NCI-H1092 (cell line): Measurements from ENCODE around the gene SPHK1.
A peak's percentile ranks its signal among the peaks of the same experiment; 100 is the strongest.
"Not testable (repeated sequence)": the region's sequence is repeated elsewhere in the genome, so short reads cannot be mapped to it uniquely, and the experiment has no call there.

ENCODE experiments used
- DNase-seq: peaks from one replicate; lab custom pipeline; 2025; lab: John Stamatoyannopoulos, UW

The SPHK1 gene, protein sequence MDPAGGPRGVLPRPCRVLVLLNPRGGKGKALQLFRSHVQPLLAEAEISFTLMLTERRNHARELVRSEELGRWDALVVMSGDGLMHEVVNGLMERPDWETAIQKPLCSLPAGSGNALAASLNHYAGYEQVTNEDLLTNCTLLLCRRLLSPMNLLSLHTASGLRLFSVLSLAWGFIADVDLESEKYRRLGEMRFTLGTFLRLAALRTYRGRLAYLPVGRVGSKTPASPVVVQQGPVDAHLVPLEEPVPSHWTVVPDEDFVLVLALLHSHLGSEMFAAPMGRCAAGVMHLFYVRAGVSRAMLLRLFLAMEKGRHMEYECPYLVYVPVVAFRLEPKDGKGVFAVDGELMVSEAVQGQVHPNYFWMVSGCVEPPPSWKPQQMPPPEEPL

DNA sequence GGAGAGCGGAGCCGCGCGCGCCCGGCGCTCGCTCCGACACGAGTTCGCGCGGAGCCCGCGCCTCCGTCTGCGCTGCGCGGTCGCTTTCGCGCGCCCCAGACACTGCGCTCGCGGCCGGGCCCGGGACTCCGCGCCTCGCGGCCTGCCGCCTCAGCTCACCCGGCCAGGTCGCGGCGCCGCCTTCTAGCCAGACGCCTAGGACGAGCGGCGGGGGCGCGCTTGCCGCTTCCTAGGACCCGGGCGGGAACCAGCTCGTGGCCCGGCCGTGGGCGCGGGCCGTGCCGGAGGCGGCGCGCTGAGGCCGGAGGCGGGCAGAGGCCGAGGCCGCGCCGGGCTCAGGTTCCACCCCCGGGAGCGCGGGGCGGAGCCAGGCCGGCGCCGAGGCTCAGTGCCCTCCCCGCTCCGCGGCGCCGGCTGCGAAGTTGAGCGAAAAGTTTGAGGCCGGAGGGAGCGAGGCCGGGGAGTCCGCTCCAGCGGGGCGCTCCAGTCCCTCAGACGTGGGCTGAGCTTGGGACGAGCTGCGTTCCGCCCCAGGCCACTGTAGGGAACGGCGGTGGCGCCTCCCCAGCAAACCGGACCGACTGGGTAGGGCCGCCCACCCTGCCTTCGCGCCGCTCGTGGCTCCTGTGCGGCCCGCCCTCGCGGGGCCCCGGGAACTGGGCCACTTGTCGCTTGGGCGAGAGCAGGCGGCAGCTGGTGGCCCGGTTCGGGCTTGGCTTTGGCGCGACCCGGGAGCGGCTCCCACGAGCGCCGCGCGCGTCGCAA is at the start of gene SPHK1:
Gene SPHK1, plus strand, starts transcription at position 388 of the 765 bp plus-strand sequence. CDS start 1,036 bp downstream, outside the sequence.
- no peak for DNase-seq

DNA sequence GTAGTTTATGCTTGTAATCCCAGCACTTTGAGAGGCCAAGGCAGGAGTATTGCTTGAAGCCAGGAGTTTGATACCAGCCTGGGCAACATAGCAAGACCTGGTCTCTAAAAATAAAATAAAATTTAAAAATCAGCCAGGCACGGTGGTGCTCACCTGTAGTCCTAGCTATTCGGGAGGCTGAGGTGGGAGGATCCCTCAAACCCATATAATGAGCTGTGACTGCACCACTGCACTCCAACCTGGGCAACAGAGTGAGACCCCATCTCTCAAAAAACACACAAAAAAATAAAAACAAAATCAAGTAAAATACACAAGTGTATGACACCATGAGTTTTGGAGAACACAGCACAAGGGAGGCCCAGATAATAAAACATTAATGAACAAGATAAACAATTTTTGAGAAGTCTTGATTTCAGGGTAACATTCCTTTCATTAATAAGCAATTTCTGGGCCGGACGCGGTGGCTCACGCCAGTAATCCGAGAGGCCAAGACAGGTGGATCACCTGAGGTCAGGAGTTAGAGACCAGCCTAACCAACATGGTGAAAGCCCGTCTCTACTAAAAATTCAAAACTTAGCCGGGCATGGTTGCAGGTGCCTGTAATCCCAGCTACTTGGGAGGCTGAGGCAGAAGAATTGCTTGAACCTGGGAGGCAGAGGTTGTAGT is 48.6 kb upstream of the SPHK1 start:
- no peak for DNase-seq

DNA sequence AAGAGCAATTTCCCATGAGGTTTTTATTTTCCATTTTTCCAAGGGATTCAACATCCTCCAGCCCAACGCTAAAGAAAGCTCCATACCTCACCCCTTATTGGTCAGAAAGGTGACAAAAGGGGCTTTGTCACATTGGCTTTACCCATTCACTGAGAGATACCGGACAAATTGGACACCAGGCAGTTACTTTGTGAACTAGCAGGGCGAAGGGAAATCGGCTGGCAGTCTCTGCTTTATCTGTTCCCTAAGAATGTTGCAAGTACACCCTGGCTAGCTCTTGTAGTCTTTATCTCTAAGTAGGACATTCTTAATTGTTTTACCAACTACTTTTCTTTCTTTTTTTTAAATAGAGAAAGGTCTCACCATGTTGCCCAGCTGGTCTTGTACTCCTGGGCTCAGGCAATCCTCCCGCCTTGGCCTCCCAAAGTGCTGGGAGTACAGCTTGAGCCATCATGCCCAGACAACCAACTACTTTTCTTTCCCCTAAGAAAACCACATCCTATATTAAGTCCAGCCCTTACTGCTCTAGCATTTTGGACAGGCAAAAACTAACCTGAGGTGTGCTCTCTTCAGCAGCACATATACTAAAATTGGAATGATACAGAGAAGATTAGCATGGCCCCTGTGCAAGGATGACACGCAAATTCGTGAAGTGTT is 47.5 kb upstream of the SPHK1 start:
- DNase-seq = no peak

DNA sequence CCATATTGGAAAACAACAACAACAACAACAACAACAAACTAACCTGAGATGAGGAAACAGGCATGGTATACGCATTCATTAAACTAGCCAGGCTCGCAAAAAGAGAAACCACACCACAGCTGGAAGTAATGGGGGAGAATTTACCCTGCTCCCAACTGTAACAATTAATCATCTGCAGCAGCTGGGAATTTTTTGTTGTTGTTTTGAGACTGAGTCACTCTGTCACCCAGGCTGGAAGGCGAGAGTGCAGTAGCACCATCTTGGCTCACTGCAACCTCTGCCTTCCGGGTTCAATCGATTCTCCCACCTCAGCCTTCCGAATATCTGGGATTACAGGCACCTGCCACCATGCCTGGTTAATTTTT is 47.0 kb upstream of the SPHK1 start:
- no peak for DNase-seq

DNA sequence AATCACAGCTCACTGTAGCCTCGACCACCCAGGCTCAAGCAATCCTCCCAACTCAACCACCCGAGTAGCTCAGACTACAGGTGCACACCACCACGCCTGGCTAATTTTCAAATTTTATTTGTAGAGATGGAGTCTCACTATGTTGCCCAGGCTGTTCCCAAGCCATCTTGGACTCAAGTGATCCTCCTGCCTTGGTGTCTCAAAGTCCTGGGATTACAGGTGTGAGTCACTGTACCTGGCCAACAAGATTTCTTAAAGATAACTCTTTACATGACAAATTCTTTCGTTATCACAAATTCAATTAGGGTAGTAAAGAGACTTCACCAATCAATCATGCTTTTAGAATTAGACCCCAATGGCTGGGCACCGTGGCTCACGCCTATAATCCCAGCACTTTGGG is 43.1 kb upstream of the SPHK1 start:
- no peak for DNase-seq

DNA sequence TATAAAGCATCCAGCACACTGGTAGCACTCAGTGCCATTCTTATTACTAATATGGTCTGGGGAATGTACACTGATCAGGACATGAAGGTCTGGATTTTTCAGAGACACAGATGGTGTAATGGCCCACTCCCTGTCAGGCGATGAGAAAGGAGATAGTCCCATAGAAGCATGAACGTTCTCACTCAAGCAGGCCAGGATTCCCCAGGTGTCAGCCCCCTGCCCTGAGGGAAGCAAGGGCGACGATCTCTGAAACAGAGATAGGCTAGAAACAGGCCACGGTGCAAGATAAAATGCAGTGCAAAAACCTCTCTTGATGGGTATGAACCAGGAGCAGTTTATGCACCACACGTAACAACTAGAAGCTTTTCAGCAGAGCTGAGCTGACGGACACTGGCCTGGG is 41.3 kb upstream of the SPHK1 start:
- DNase-seq = no peak

DNA sequence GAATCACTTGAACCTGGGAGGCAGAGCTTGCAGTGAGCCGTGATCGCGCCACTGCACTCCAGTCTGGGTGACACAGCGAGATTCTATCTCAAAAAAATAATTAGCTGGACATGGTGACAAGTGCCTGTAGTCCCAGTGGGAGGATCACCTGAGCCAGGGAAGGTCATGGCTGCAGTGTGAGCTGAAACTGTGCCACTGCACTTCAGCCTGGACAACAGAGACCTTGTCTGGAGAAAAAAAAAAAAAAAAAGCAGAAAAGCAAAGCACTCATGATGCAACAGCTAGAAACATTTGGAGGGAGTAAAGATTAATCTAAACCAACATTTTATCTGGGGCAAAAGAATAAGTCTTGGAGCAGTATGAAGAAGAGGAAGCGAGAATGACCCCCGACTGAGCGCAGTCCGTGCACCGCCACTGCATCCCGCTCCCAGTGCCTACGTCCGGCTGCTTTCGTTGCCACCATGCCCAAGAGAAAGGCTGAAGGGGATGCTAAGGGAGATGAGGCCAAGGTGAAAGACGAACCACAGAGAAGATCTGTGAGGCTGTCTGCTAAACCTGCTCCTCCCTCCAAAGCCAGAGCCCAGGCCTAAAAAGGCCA is 38.9 kb upstream of the SPHK1 start:
- DNase-seq = no peak

DNA sequence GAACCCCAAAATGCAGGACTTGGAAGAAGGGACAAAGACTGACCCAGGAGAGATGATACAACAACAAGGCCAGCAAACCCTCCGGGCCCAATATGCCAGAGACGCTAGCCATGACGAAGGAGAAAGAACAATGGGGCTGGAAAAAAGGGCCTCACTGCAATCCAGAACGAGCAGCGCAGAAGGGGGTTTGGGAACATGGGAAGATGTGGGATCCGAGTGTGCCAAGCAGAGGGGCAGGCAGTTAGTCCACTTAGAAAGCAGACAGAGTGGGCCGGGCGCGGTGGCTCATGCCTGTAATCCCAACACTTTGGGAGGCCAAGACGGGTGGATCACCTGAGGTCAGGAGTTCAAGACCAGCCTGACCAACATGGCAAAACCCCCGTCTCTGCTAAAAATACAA is 37.5 kb upstream of the SPHK1 start:
- DNase-seq = not testable (repeated sequence)

DNA sequence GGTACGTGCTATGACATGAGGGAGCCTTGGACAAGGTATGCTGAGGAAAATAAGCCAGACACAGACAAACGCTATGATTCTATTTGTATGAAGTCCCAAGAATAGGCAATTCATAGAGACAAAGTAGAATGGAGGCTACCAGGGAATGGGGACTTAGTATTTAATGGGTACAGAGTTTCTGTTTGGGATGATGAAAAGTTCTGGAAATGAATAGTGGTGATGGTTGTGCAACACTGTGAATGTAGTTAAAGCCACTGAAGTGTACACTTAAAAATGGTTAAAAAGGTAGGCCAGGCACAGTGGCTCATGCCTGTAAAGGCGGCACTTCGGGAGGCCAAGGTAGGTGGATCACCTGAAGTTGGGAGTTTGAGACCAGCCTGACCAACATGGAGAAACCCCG is 33.9 kb upstream of the SPHK1 start:
- DNase-seq = no peak

DNA sequence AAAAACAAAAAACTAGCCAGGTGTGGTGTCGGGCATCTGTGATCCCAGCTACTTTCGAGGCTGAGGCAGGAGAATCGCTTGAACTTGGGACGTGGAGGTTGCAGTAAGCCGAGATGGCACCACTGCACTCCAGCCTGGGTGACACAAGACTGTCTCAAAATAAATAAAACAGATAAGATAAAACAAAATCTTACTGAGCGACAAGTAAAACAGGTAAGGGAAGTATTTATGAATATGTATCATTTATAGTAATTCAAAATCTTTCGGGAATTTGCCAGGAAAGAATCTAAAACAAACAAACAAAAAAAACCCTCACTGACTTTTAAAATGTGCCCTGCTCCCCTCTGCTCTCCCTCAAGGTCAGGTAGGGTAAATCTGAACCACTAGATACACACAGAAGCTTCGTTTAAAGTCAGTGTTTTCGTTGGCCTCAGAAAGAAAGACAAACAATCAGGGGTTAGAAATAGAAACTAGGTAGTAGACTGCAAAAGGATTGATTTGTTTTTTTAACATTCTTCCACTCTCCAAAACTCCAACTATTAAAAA is 32.8 kb upstream of the SPHK1 start:
- no peak for DNase-seq

DNA sequence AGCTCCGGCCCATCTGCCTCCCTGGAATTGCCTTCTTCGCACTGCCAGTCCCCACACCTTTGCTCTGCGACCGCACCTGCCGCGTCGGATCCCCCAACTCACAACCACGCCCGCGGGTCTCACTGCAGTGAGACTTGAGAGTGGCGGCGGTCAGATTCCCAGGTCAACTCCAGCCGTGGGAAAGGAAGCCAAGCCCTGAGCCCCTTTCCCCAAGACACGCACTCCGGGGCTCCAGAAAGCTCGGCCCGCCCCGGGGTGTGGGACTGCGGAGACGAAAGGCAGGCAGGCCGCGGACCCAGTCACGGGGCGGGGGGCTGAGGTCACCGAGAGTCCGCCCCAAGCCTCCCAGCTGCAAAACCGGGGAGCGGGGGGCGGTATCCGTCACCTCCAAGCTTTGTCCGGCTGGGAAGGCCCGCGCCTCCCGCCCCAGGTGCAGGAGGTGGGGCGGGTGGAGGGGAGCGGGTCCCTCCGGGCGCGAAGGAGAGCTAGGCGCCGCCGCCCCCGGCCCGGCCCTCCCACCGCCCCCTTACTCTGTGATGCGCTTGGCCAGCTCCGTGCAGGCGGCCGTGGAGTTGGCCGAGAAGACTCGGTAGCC is 31.3 kb upstream of the SPHK1 start:
- no peak for DNase-seq

DNA sequence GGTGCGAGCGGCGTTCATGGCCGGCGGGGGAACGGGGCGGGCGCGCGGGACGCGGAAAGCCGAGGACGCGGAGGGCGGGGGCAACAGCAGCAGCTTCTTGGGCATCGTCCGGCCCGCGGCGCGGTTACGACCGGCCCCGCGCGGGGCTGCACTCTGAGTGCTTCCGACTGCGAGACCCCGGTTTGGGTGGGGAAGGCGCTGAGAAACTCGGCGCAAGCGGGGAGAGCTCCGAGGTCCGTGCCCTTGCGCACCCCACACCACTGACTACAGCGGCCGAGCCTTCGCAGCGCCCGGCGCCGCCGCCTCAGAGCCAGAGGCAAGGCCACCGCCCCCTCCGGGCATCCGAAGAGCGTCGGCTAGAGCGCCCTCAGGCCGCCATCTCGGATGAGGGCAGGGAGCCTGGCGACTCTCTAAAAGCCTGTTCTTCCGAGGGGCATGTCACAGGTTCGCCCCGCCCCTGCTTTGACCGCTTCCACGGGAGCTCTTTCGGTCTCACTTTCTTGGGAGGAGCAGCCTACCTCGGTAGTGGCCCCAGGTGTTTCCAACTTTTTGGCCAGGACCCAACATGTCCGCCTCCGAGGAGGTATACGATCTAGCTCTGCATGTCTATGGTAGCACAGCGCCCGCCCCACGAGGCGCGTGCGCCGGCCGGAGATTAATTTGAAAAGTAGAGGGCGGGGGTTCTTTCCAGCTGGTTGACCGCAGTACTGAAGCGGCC is 30.7 kb upstream of the SPHK1 start, which contains the start of gene PRPSAP1:
Gene PRPSAP1, minus strand, starts transcription at position 318 of the 718 bp plus-strand sequence. Its CDS starts 213 bp downstream, at position 105.
- DNase-seq = peak; percentile 78

DNA sequence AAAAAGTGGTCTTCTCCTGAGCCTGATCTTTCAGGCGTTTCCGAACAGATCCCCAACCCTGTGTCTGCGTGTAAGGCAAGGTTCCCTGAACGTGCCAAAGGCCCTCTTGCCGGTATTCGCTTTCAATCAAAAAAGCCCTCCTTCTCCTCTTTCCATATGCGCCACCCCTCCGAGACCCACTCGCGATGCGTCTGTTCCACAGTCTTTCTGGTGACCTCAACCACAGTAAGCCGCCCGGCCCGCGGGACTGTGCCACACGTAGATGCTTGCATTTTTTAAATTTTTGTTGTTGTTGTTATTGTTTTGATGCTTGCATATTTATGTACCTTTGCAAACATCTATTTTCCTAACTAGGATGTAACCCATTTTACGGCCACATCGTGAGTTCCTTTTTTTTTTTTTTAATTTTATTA is 30.1 kb upstream of the SPHK1 start:
- no peak for DNase-seq

DNA sequence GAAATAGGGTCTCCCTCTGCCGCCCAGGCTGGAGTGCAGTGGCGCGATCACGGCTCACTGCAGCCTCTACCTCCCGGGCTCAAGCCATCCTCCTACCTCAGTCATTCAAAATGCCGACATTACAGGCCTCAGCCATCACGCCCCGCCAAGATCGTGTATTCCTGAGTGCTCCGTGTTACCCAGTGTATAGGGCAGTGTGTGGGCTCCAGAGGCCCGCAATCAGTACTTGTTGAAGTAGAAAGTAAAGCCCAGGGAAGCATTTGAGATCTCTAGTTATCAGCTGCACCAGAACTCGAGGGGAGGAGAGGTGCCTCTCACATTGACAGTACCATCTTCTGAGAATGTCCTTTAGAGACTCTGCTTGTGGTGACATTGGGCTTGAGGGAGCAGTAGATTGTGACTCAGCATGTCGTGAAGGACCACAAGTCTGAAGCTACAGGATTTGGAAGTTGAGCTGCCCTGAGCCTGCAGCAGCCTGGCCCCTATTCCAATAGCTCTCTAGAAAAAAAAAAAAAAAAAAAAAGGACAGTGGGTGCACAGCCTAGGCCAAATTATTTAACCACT is 29.6 kb upstream of the SPHK1 start:
- DNase-seq = no peak

DNA sequence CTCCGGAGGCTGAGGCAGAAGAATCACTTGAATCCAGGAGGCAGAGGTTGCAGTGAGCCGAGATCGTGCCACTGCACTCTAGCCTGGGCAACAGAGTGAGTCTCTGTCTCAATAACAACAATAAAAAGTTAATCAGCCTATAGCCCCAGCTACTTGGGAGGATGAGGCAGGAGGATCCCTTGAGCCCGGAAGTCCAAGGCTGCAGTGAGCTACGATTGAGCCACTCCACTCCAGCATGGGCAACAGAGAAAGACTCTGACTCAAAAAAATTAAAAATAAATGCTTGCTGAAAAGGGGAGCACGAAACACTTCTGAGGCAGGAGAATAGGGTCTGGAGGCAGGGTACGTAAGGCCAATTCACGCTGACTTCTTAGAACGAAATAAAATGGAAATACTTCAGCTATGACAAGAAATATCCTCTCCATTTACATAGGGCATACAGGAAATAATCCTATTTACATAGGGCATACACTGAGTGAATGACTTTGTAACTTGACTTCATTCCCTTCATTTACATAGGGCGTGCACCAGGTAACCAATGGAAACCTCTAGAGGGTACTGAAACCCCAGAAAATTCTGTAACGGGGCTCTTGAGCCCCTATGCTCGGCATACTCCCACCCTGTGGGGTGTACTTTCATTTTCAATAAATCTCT is 27.5 kb upstream of the SPHK1 start:
- no peak for DNase-seq

DNA sequence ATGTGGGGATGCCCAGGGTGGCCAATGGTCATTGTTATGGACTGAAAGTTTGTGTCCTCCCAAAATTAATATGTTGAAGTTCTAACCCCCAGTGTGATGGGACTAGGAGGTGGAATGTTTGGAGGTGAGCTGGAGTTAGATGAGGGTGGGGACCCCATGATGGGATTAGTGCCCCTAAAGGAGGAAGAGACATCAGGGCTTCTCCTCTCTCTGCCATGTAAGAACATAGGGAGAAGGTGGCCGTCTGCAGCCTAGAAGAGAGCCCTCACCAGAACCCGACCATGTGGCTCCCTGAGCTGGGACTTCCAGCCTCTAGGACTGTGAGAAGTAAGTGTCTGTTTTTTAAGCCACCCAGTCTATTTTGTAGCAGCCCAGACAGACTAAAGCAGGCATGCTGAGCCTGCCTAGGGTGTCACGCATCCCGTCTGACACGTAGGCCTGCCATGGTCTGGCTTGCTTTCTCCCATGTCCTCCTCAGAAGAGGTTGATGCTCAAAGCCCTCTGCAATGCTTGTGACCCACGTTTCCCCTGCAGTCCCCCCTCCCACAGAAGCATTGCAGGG is 26.7 kb upstream of the SPHK1 start:
- no peak for DNase-seq

DNA sequence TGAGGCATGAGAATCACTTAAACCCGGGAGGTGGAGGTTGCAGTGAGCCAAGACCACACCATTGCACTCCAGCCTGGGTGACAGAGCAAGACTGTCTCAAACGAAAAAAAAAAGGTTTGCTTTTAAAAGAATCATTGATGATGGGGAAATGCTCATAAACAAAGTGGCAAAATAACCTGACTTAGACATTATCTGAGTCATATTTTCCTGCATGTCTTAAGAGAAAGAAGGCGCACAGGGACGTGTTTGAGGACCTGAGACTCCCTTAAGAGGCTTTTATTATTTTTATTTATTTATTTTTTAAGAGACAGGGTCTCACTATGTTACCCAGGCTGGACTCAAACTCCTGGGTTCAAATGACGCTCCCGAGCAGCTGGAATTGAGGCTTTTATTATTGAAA is 25.0 kb upstream of the SPHK1 start:
- DNase-seq = no peak

DNA sequence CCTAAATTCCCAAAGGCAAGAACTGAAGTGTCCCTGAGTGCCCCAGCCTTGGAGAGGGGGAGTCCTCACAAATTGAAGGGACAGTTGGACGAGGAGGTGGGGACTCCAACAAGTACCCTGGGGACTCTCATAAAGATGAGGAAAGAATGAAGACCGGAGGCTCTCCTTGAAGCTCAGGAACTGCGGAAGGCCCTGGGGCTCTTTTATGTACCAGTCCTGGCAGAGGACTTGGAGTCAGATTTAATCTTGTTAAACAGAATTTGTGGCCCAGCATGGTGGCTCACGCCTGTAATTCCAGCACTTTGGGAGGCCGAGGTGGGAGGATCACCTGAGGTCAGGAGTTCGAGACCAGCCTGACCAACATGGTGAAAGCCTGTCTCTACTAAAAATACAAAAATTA is 24.6 kb upstream of the SPHK1 start:
- DNase-seq = not testable (repeated sequence)

DNA sequence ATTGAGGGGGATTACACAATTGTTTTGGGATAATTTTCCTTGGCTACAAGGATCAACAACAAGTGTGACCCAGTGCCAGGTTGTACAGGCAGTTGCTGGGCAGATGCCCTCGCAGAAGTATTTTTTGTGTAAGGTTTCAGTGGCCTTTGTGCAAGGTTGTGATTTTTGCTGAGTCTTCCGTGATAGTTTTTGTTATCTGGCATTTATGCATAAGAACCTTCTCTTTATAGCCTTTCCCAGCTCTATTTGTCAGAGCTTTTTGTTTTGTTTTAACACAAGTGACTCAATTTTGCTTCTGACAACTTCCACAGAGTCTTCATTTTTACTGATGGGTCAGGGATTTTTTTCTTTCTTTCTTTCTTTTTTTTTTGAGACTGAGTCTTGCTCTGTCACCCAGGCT is 23.9 kb upstream of the SPHK1 start:
- DNase-seq = no peak
